GM12878 (cell line): ENCODE data around the gene RPL10A. TPM values are rescaled to one million over a fixed set of nuclear protein-coding genes. Genes with fewer than 3 reads are reported as not detected.

Source experiments
- ATAC-seq: fragments of 200-7000 bp; cut with Tn5 transposase; 3 replicates; pipeline ENCODE4 v1.9.1; 2020; ENCODE audit warnings: mild to moderate bottlenecking, moderate library complexity
- BruUV-seq: library from RNA; stranded (reverse); fragments of 400-500 nt; replicated peaks from 2 replicates; lab custom pipeline; 2021; lab: Mats Ljungman, UMichigan
- CTCF ChIA-PET: fragments of 300-600 bp; sonication (Branson Sonifier 250); formaldehyde crosslinking; extraction: SDS; loops from one replicate; lab custom pipeline; 2021; ENCODE audit warnings: inconsistent platforms; lab: Yijun Ruan, JAX
- POLR2A ChIA-PET: fragments of 350-600 bp; formaldehyde crosslinking; extraction: SDS; loops from one replicate; lab custom pipeline; 2021; ENCODE audit warnings: inconsistent platforms; lab: Charles Lee
- RAD21 ChIA-PET: fragments of 300-600 bp; sonication (Branson Sonifier 250); formaldehyde crosslinking; loops from one replicate; lab custom pipeline; 2023; ENCODE audit warnings: antibody characterized with exemption; ENCODE audit not compliant: unreplicated experiment; lab: Charles Lee
- SMC1A ChIA-PET: fragments of 300-600 bp; sonication (Branson Sonifier 250); formaldehyde crosslinking; loops from one replicate; lab custom pipeline; 2023; ENCODE audit not compliant: unreplicated experiment, uncharacterized antibody; lab: Charles Lee
- DNase-seq: peaks from one replicate; pipeline ENCODE4 v3.0.0-alpha.2; 2011; ENCODE audit warnings: low read depth, low spot score
- FAIRE-seq: peaks from 3 replicates; lab custom pipeline; 2011; peaks lifted over from hg19 to GRCh38; lab: Jason Lieb, UNC
- H2AFZ ChIP-seq: 2 replicates; pipeline ENCODE4 v1.6.0; 2011; ENCODE audit warnings: low read depth, low read length, control low read depth; ENCODE audit not compliant: control insufficient read depth
- H3K27ac ChIP-seq: 2 replicates; pipeline ENCODE4 v1.5.1; 2011; ENCODE audit warnings: control low read depth; ENCODE audit not compliant: control insufficient read depth, insufficient read depth
- H3K27me3 ChIP-seq, 2 experiments: replicated peaks in 1 of 2; 2 replicates each; pipeline versions ENCODE4 v1.6.0 to v1.6.1; 2011; ENCODE audit warnings: low read length in 1 of 2; ENCODE audit not compliant: control insufficient read depth in 2 of 2, insufficient read depth in 2 of 2
- H3K36me3 ChIP-seq, 2 experiments: 2 replicates each; pipeline ENCODE4 v1.5.1; 2011; ENCODE audit warnings: low read length in 1 of 2; ENCODE audit not compliant: control insufficient read depth in 2 of 2, insufficient read depth in 2 of 2
- H3K4me1 ChIP-seq: 2 replicates; pipeline ENCODE4 v1.6.1; 2011; ENCODE audit warnings: mild to moderate bottlenecking, low read length, moderate library complexity, mixed read lengths; ENCODE audit not compliant: control insufficient read depth, insufficient read depth
- H3K4me2 ChIP-seq: 2 replicates; pipeline ENCODE4 v1.6.0; 2011; ENCODE audit warnings: control low read depth; ENCODE audit not compliant: control insufficient read depth, insufficient read depth
- H3K4me3 ChIP-seq: fragments of 200-600 bp; sonication (generic); 2 replicates; pipeline ENCODE4 v1.5.1; 2016
- H3K79me2 ChIP-seq: 2 replicates; pipeline ENCODE4 v1.6.0; 2011; ENCODE audit warnings: low read length; ENCODE audit not compliant: control insufficient read depth, insufficient read depth
- H3K9ac ChIP-seq: 2 replicates; pipeline ENCODE4 v1.8.0; 2011; ENCODE audit warnings: low read length, control low read depth, mixed read lengths; ENCODE audit not compliant: control insufficient read depth, insufficient read depth
- H3K9me3 ChIP-seq: replicated peaks from 3 replicates; pipeline ENCODE4 v1.5.1; 2011; ENCODE audit warnings: mild to moderate bottlenecking, low read length; ENCODE audit not compliant: control insufficient read depth, insufficient read depth
- H4K20me1 ChIP-seq: 2 replicates; pipeline ENCODE4 v1.6.0; 2011; ENCODE audit not compliant: control insufficient read depth, insufficient read depth
- CHD4 ChIP-seq: fragments of 200-600 bp; sonication (generic); IDR thresholded peaks from 2 replicates; pipeline ENCODE4 v1.6.1; 2016; ENCODE audit warnings: mild to moderate bottlenecking
- DPF2 ChIP-seq: fragments of 450-650 bp; IDR thresholded peaks from 2 replicates; pipeline ENCODE4 v1.6.1; 2017; ENCODE audit warnings: mild to moderate bottlenecking
- ELK1 ChIP-seq: IDR thresholded peaks from 2 replicates; pipeline ENCODE4 v1.6.1; 2012; ENCODE audit warnings: low read depth, low read length, improper control_type of control experiment
- EZH2 ChIP-seq: IDR thresholded peaks from 2 replicates; pipeline ENCODE4 v1.6.1; 2012; ENCODE audit warnings: low read depth, mild to moderate bottlenecking, control low read depth, inconsistent platforms, low read length, borderline replicate concordance; ENCODE audit not compliant: control insufficient read depth
- HDGF ChIP-seq: fragments of 450-650 bp; IDR thresholded peaks from 2 replicates; pipeline ENCODE4 v1.6.1; 2016; ENCODE audit warnings: antibody characterized with exemption
- NFXL1 ChIP-seq: fragments of 450-650 bp; IDR thresholded peaks from 2 replicates; pipeline ENCODE4 v1.6.1; 2017; ENCODE audit warnings: antibody characterized with exemption, mild to moderate bottlenecking, borderline replicate concordance
- STAT3 ChIP-seq: IDR thresholded peaks from 2 replicates; pipeline ENCODE4 v1.6.1; 2011; ENCODE audit warnings: low read depth, low read length, improper control_type of control experiment
- ZBED1 ChIP-seq: IDR thresholded peaks from 2 replicates; pipeline ENCODE4 v1.6.1; 2016; ENCODE audit warnings: borderline replicate concordance
- WGBS: methylation state at CpG from one replicate; pipeline ENCODE4 v1.1.6; 2016; ENCODE audit warnings: low lambda C conversion rate; ENCODE audit not compliant: insufficient replicate concordance, insufficient coverage; ENCODE audit errors: missing lambda C conversion rate; 5-methylcytosine and 5-hydroxymethylcytosine counted together
- in situ Hi-C: fragments of 300-500 bp; cut with MboI; formaldehyde crosslinking; loops from 9 replicates; pipeline ENCODE4 v1.14.3; 2018; ENCODE audit warnings: mixed read lengths
- intact Hi-C: fragments of 100-400 bp; cut with micrococcal nuclease; formaldehyde crosslinking; loops from one replicate; pipeline ENCODE4 v1.14.2; 2022; ENCODE audit not compliant: unreplicated experiment
- polyA plus RNA-seq, 11 experiments: library from polyadenylated mRNA; depleted of rRNA in 4 of 11; unstranded in 6 of 11; stranded (reverse) in 5 of 11; fragments of >200 nt; fragmentation: Nextera tagmentation in 4 of 11; fragmentation: Illumina TruSeq in 1 of 11; extraction: Ambion mirVana in 4 of 11; extraction: Trizol in 1 of 11; gene quantifications; 1 replicate in 1 of 11; 2 replicates in 10 of 11; pipeline versions ENCODE4 v1.2.1 to v1.2.3, GENCODE V29; 2011 to 2016; ENCODE audit warnings: inconsistent platforms in 2 of 11, missing spikeins in 2 of 11, low read depth in 1 of 11
- total RNA-seq, 4 experiments: library from RNA; depleted of rRNA in 3 of 4; stranded (reverse); fragments of >200 nt in 3 of 4; fragmentation: Illumina TruSeq in 1 of 4; extraction: Trizol in 1 of 4; gene quantifications; 2 replicates each; pipeline versions ENCODE4 v1.2.1 to v1.2.3, GENCODE V29; 2013 to 2021
- TF ChIP-seq, protein P1 (sequence below): fragments of 450-650 bp; formaldehyde crosslinking; IDR thresholded peaks from 2 replicates; pipeline ENCODE4 v1.4.0; 2022; ENCODE audit warnings: mild to moderate bottlenecking, moderate library complexity

The RPL10A gene
- total and polyA plus RNA-seq, 10 of the 15 experiments (the other 5 are each of a cell fraction or from before 2014, with no cell fraction given), result 833 to 4,029 (median 2,795) TPM

GRCh38 chr6:35518566-35519312, 50.5 kb downstream of the RPL10A start (continued):
- TF ChIP-seq, protein P1, sequence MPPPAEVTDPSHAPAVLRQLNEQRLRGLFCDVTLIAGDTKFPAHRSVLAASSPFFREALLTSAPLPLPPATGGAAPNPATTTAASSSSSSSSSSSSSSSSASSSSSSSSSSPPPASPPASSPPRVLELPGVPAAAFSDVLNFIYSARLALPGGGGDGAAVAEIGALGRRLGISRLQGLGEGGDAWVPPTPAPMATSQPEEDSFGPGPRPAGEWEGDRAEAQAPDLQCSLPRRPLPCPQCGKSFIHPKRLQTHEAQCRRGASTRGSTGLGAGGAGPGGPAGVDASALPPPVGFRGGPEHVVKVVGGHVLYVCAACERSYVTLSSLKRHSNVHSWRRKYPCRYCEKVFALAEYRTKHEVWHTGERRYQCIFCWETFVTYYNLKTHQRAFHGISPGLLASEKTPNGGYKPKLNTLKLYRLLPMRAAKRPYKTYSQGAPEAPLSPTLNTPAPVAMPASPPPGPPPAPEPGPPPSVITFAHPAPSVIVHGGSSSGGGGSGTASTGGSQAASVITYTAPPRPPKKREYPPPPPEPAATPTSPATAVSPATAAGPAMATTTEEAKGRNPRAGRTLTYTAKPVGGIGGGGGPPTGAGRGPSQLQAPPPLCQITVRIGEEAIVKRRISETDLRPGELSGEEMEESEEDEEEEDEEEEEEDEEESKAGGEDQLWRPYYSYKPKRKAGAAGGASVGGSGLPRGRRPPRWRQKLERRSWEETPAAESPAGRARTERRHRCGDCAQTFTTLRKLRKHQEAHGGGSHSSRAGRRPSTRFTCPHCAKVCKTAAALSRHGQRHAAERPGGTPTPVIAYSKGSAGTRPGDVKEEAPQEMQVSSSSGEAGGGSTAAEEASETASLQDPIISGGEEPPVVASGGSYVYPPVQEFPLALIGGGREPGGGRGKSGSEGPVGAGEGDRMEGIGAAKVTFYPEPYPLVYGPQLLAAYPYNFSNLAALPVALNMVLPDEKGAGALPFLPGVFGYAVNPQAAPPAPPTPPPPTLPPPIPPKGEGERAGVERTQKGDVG (CRISPR knock-in tag), result no peak

DNA sequence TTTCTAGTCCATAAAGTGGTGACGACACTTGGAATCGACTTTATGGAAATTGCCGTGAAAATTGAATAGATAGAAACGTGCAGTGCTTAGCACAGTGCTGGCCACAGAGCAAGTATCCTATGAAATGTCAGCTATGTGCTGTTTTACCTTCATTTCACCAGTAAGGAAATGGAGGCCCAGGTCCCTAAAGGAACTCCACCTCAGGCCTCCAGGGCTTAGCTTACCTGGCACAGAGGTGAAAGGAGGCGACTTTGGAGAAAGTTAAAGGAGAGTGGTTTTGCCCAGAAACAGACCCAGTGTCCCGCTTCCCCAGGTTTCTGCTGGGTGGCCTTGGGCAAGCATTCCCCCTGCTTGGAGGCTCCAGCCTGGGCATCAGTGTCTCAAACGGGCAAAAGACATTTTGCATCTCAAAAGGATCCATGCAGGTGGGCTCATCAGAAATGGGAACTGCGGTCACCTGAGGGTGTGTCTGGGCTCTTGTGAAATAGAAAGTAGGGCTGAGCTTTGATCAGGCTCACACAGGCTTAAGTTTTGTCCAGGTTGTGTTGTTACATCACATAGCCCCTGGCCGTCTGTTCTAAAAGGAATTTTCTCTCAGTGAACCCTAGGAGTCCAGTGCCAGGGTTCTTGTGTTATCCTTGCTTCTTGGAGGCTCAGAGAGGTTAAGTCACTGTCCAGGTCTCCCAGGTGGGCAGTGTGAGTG, 51.3 kb downstream of the RPL10A start:
- RAD21 ChIA-PET, result no interaction called here
- in situ Hi-C loops, result loop anchor here (5.0 kb wide), 1 partner anchor 218 kb away; the partner anchor contains the start of gene ARMC12

More for the DNA sequence above, 51.3 kb downstream of the RPL10A start:
- ChIA-PET POLR2A (no interaction called here), CTCF (interaction anchor here (0.7 to 10.7 kb wide), 2 partner anchors 216 to 323 kb away, joined by 3 to 168 read pairs; partner anchors contain the start of gene ARMC12), SMC1A (interaction anchor here (1.2 kb wide), 1 partner anchor 127 kb away, joined by 3 read pairs; no protein-coding TSS in a partner anchor)
- no TSS peak for BruUV-seq
- WGBS, result 53% methylated on average over 9 of the region's 9 CpGs
- no peaks in the 10 kb centered on the region for H4K20me1 ChIP-seq
- no peak overlapping the region for H3K27ac ChIP-seq
- DNase-seq (no peak), FAIRE-seq (no peak), ATAC-seq (no peak)
- peaks cover 0 to 1% of the 10 kb centered on the region in 2 experiments; a peak in 2 of 4 replicates for H3K27me3 ChIP-seq
- no peaks in the 10 kb centered on the region for H3K9me3 ChIP-seq
- H3K4me2 ChIP-seq, result no peak overlapping the region
- no peaks in the 10 kb centered on the region for H3K79me2 ChIP-seq
- TF ChIP-seq ZBED1 (no peak), NFXL1 (no peak), DPF2 (no peak), HDGF (no peak), ELK1 (no peak), STAT3 (no peak), CHD4 (no peak), EZH2 (no peak)
- H3K36me3 ChIP-seq, result no peaks in the 10 kb centered on the region
- no peak overlapping the region for H2AFZ ChIP-seq
- intact Hi-C loops, result loop anchor here (5.0 to 10.0 kb wide), 2 partner anchors 63 to 435 kb away; no protein-coding TSS in a partner anchor
- no peak overlapping the region for H3K4me3 ChIP-seq
- no peak overlapping the region for H3K9ac ChIP-seq
- H3K4me1 ChIP-seq, result no peaks in the 10 kb centered on the region
